Measurements from ENCODE around the gene S1PR3. TPM values are rescaled to one million over a fixed set of nuclear protein-coding genes. Genes with fewer than 3 reads are reported as not detected.

The S1PR3 gene
- total RNA-seq, 1 experiment from 2014 or later = 42.9 TPM

GRCh38 chr9:88960632-88961031, 30.6 kb upstream of the S1PR3 start:
- intact Hi-C loops (cut with micrococcal nuclease; ENCODE audit: unreplicated experiment) = no loop called here
- POLR2A ChIA-PET (ENCODE audit: low non-redundant PET) = no interaction called here
- DNase-seq (ENCODE audit: low spot score) = no peak

GRCh38 chr9:88965473-88965872, 25.8 kb upstream of the S1PR3 start:
- no peak for TF ChIP-seq EZH2 (IDR thresholded peaks at IDR 0.05; ENCODE audit: borderline replicate concordance, low read depth, low read length, poor library complexity, severe bottlenecking)
- TF ChIP-seq, protein P1, sequence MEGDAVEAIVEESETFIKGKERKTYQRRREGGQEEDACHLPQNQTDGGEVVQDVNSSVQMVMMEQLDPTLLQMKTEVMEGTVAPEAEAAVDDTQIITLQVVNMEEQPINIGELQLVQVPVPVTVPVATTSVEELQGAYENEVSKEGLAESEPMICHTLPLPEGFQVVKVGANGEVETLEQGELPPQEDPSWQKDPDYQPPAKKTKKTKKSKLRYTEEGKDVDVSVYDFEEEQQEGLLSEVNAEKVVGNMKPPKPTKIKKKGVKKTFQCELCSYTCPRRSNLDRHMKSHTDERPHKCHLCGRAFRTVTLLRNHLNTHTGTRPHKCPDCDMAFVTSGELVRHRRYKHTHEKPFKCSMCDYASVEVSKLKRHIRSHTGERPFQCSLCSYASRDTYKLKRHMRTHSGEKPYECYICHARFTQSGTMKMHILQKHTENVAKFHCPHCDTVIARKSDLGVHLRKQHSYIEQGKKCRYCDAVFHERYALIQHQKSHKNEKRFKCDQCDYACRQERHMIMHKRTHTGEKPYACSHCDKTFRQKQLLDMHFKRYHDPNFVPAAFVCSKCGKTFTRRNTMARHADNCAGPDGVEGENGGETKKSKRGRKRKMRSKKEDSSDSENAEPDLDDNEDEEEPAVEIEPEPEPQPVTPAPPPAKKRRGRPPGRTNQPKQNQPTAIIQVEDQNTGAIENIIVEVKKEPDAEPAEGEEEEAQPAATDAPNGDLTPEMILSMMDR (conservative IDR thresholded peaks at IDR 0.05; ENCODE audit: low read depth, low read length) = no peak
- Histone ChIP-seq H3K4me1 (ENCODE audit: insufficient read depth, low read length, poor library complexity, severe bottlenecking) (no peaks in the 10 kb centered on the region), H3K4me3 (ENCODE audit: low read depth, low read length, poor library complexity, severe bottlenecking) (no peak overlapping the region), H3K27me3 (replicated peaks; ENCODE audit: insufficient read depth, low read depth, low read length, poor library complexity) (no peaks in the 10 kb centered on the region), H3K36me3 (ENCODE audit: insufficient read depth, low read length, poor library complexity, severe bottlenecking) (no peaks in the 10 kb centered on the region), H3K27ac (ENCODE audit: low read depth, low read length, poor library complexity, severe bottlenecking) (no peak overlapping the region), H3K9me3 (ENCODE audit: low read depth, low read length, poor library complexity, severe bottlenecking) (no peaks in the 10 kb centered on the region)
- CTCF ChIA-PET = no interaction called here
- POLR2A ChIA-PET (ENCODE audit: low non-redundant PET) = interaction anchor here (0.7 kb wide), 1 partner anchor 944 kb away, joined by 4 read pairs; no protein-coding TSS in a partner anchor
- intact Hi-C loops (cut with micrococcal nuclease; ENCODE audit: unreplicated experiment) = no loop called here
- no TSS peak for BruUV-seq (replicated peaks)
- no peak for DNase-seq (ENCODE audit: low spot score)

More at GRCh38 chr9:88960632-88961031, 30.6 kb upstream of the S1PR3 start:
- no TSS peak for BruUV-seq (replicated peaks)
- CTCF ChIA-PET = no interaction called here
- TF ChIP-seq, protein P1 (conservative IDR thresholded peaks at IDR 0.05; ENCODE audit: low read depth, low read length) = no peak
- no peak for TF ChIP-seq EZH2 (IDR thresholded peaks at IDR 0.05; ENCODE audit: borderline replicate concordance, low read depth, low read length, poor library complexity, severe bottlenecking)
- Histone ChIP-seq H3K36me3 (ENCODE audit: insufficient read depth, low read length, poor library complexity, severe bottlenecking) (no peaks in the 10 kb centered on the region), H3K4me3 (ENCODE audit: low read depth, low read length, poor library complexity, severe bottlenecking) (no peak overlapping the region), H3K27ac (ENCODE audit: low read depth, low read length, poor library complexity, severe bottlenecking) (no peak overlapping the region), H3K4me1 (ENCODE audit: insufficient read depth, low read length, poor library complexity, severe bottlenecking) (no peaks in the 10 kb centered on the region), H3K27me3 (replicated peaks; ENCODE audit: insufficient read depth, low read depth, low read length, poor library complexity) (no peaks in the 10 kb centered on the region), H3K9me3 (ENCODE audit: low read depth, low read length, poor library complexity, severe bottlenecking) (no peaks in the 10 kb centered on the region)

- TF ChIP-seq, protein P1 (conservative IDR thresholded peaks at IDR 0.05; ENCODE audit: low read depth, low read length) = no peak
- no peak for TF ChIP-seq EZH2 (IDR thresholded peaks at IDR 0.05; ENCODE audit: borderline replicate concordance, low read depth, low read length, poor library complexity, severe bottlenecking)
- ChIA-PET POLR2A (ENCODE audit: low non-redundant PET) (no interaction called here), CTCF (no interaction called here)
- intact Hi-C loops (cut with micrococcal nuclease; ENCODE audit: unreplicated experiment) = no loop called here
- DNase-seq (ENCODE audit: low spot score) = no peak
- BruUV-seq (replicated peaks) = no TSS peak
- Histone ChIP-seq H3K4me3 (ENCODE audit: low read depth, low read length, poor library complexity, severe bottlenecking) (no peak overlapping the region), H3K27me3 (replicated peaks; ENCODE audit: insufficient read depth, low read depth, low read length, poor library complexity) (no peaks in the 10 kb centered on the region), H3K27ac (ENCODE audit: low read depth, low read length, poor library complexity, severe bottlenecking) (no peak overlapping the region), H3K9me3 (ENCODE audit: low read depth, low read length, poor library complexity, severe bottlenecking) (no peaks in the 10 kb centered on the region), H3K36me3 (ENCODE audit: insufficient read depth, low read length, poor library complexity, severe bottlenecking) (no peaks in the 10 kb centered on the region), H3K4me1 (ENCODE audit: insufficient read depth, low read length, poor library complexity, severe bottlenecking) (no peaks in the 10 kb centered on the region)
These were observed 24.2 kb upstream of the S1PR3 start for GRCh38 chr9:88966894-88967676.
